ENCODE data around the gene TBC1D16. TPM values are rescaled to one million over a fixed set of nuclear protein-coding genes. Genes with fewer than 3 reads are reported as not detected.
A peak's percentile ranks its signal among the peaks of the same experiment; 100 is the strongest.
"Not testable (repeated sequence)": the region's sequence is repeated elsewhere in the genome, so short reads cannot be mapped to it uniquely, and the experiment has no call there.

TBC1D16 gene
- total RNA-seq, 1 experiment from 2014 or later: 96.1 TPM

DNA sequence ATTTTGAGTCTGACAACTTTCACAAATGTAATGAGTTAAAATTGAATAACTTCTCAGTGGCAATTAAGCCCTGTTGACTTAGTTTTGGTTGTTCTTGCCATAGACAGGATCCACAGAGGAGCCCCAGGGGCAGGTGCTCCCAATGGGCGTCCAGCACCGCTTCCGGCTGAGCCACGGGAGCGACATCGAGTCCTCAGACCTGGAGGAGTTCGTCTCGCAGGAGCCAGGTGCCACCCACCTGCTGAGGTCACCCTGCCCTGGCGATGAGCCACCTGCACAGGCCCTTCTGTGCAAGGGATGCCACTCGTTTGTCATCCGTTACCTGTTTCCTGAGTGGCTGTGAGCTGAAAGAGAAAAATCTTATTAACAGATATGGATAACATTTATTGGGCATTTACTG lies 11.5 kb upstream of the TBC1D16 start:
- CTCF ChIA-PET: interaction anchor here (0.6 kb wide), 1 partner anchor 68 kb away, joined by 3 read pairs; no protein-coding TSS in a partner anchor
- Mint-ChIP-seq H3K9me3 (peaks cover 8% of the 10 kb centered on the region), H3K27me3 (ENCODE audit: low read depth) (no peaks in the 10 kb centered on the region), H3K4me3 (no peak overlapping the region), H3K36me3 (peaks cover 27% of the 10 kb centered on the region), H3K27ac (no peak overlapping the region), H3K4me1 (no peaks in the 10 kb centered on the region)
- DNase-seq (ENCODE audit: low spot score) (no peak), ATAC-seq (no peak)
- TF ChIP-seq NFATC4 (CRISPR knock-in tag; IDR thresholded peaks at IDR 0.05) (no peak), CREB1 (CRISPR knock-in tag; IDR thresholded peaks at IDR 0.05) (no peak), RORB (CRISPR knock-in tag; IDR thresholded peaks at IDR 0.05) (no peak)
- POLR2A ChIA-PET: no interaction called here

DNA sequence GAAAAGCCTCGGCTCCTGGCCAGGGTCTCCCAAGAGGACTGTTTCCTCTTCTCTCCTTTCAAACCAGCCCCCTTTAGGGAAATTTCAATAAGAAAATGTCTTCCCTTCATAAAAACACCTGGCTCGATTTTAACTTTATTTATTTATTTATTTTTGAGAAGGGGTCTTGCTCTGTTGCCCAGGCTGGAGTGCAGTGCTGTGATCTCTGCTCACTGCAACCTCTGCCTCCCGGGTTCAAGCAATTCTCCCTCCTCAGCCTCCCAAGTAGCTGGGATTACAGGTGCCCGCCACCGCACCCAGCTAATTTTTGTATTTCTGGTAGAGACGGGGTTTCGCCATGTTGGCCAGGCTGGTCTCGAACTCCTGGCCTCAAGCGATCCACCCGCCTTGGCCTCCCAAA lies 11.0 kb upstream of the TBC1D16 start:
- POLR2A ChIA-PET; ATAC-seq; H3K27me3 Mint-ChIP-seq (ENCODE audit: low read depth); H3K4me3 Mint-ChIP-seq; H3K27ac Mint-ChIP-seq; H3K4me1 Mint-ChIP-seq; H3K9me3 Mint-ChIP-seq; DNase-seq (ENCODE audit: low spot score): not testable (repeated sequence)
- H3K36me3 Mint-ChIP-seq: peaks cover 32% of the 10 kb centered on the region
- CTCF ChIA-PET: interaction anchor here (0.6 kb wide), 1 partner anchor 69 kb away, joined by 3 read pairs; no protein-coding TSS in a partner anchor
- TF ChIP-seq ZNF121 (CRISPR knock-in tag; IDR thresholded peaks at IDR 0.05): peak; percentile 17; the same call in 1 of the 2 replicates

DNA sequence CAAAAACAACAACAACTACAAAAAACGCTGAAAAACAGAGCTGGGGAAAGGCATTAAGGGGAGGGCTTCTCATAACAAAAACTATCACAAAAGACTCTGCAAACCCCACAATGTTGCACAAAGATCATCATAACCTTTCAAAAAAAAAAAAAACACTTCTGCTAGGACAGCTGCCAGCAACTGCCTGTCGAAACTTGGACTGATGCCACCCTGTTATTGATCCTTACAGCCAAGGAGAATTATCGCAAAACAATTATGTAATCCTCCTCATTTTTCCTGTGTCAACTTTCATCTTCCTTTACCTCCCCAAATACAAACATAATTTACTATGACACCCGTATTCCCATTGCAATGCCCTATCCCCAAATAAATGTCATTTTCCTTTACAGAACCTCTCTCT lies 10.0 kb upstream of the TBC1D16 start:
- Mint-ChIP-seq H3K4me3 (no peak overlapping the region), H3K27me3 (ENCODE audit: low read depth) (no peaks in the 10 kb centered on the region), H3K36me3 (peaks cover 35% of the 10 kb centered on the region), H3K4me1 (0 out of 2 replicates have a peak, but pooled peaks cover 4% of the 10 kb centered on the region), H3K27ac (no peak overlapping the region), H3K9me3 (peaks cover 12% of the 10 kb centered on the region)
- DNase-seq (ENCODE audit: low spot score) (no peak), ATAC-seq (no peak)
- ChIA-PET POLR2A (no interaction called here), CTCF (no interaction called here)
- TF ChIP-seq ZNF138 (CRISPR knock-in tag; conservative IDR thresholded peaks at IDR 0.05) (no peak), SMAD3 (CRISPR knock-in tag; IDR thresholded peaks at IDR 0.05; ENCODE audit: borderline replicate concordance) (no peak), ZNF396 (CRISPR knock-in tag; IDR thresholded peaks at IDR 0.05; ENCODE audit: borderline replicate concordance) (no peak), TEAD1 (CRISPR knock-in tag; IDR thresholded peaks at IDR 0.05) (no peak), ZNF219 (CRISPR knock-in tag; IDR thresholded peaks at IDR 0.05; ENCODE audit: borderline replicate concordance) (no peak), TCF7 (CRISPR knock-in tag; IDR thresholded peaks at IDR 0.05; ENCODE audit: low read depth) (no peak), ETV6 (CRISPR knock-in tag; IDR thresholded peaks at IDR 0.05) (no peak), GTF2I (CRISPR knock-in tag; conservative IDR thresholded peaks at IDR 0.05) (no peak), SP1 (CRISPR knock-in tag; conservative IDR thresholded peaks at IDR 0.05) (no peak), NR3C1 (CRISPR knock-in tag; conservative IDR thresholded peaks at IDR 0.05; ENCODE audit: low read depth) (no peak), NFATC4 (CRISPR knock-in tag; IDR thresholded peaks at IDR 0.05) (no peak)
- TF ChIP-seq, protein P1, sequence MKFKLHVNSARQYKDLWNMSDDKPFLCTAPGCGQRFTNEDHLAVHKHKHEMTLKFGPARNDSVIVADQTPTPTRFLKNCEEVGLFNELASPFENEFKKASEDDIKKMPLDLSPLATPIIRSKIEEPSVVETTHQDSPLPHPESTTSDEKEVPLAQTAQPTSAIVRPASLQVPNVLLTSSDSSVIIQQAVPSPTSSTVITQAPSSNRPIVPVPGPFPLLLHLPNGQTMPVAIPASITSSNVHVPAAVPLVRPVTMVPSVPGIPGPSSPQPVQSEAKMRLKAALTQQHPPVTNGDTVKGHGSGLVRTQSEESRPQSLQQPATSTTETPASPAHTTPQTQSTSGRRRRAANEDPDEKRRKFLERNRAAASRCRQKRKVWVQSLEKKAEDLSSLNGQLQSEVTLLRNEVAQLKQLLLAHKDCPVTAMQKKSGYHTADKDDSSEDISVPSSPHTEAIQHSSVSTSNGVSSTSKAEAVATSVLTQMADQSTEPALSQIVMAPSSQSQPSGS (CRISPR knock-in tag; IDR thresholded peaks at IDR 0.05; ENCODE audit: borderline replicate concordance, low read depth): no peak
- TF ChIP-seq, protein P2, sequence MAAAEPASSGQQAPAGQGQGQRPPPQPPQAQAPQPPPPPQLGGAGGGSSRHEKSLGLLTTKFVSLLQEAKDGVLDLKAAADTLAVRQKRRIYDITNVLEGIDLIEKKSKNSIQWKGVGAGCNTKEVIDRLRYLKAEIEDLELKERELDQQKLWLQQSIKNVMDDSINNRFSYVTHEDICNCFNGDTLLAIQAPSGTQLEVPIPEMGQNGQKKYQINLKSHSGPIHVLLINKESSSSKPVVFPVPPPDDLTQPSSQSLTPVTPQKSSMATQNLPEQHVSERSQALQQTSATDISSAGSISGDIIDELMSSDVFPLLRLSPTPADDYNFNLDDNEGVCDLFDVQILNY (CRISPR knock-in tag; IDR thresholded peaks at IDR 0.05): no peak
- TF ChIP-seq, protein P3, sequence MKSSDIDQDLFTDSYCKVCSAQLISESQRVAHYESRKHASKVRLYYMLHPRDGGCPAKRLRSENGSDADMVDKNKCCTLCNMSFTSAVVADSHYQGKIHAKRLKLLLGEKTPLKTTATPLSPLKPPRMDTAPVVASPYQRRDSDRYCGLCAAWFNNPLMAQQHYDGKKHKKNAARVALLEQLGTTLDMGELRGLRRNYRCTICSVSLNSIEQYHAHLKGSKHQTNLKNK (CRISPR knock-in tag; IDR thresholded peaks at IDR 0.05): no peak
- TF ChIP-seq, protein P4, sequence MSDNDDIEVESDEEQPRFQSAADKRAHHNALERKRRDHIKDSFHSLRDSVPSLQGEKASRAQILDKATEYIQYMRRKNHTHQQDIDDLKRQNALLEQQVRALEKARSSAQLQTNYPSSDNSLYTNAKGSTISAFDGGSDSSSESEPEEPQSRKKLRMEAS (CRISPR knock-in tag; IDR thresholded peaks at IDR 0.05): no peak
- TF ChIP-seq, protein P5, sequence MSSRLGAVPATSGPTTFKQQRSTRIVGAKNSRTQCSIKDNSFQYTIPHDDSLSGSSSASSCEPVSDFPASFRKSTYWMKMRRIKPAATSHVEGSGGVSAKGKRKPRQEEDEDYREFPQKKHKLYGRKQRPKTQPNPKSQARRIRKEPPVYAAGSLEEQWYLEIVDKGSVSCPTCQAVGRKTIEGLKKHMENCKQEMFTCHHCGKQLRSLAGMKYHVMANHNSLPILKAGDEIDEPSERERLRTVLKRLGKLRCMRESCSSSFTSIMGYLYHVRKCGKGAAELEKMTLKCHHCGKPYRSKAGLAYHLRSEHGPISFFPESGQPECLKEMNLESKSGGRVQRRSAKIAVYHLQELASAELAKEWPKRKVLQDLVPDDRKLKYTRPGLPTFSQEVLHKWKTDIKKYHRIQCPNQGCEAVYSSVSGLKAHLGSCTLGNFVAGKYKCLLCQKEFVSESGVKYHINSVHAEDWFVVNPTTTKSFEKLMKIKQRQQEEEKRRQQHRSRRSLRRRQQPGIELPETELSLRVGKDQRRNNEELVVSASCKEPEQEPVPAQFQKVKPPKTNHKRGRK (CRISPR knock-in tag; IDR thresholded peaks at IDR 0.05; ENCODE audit: borderline replicate concordance): no peak
- TF ChIP-seq, protein P6, sequence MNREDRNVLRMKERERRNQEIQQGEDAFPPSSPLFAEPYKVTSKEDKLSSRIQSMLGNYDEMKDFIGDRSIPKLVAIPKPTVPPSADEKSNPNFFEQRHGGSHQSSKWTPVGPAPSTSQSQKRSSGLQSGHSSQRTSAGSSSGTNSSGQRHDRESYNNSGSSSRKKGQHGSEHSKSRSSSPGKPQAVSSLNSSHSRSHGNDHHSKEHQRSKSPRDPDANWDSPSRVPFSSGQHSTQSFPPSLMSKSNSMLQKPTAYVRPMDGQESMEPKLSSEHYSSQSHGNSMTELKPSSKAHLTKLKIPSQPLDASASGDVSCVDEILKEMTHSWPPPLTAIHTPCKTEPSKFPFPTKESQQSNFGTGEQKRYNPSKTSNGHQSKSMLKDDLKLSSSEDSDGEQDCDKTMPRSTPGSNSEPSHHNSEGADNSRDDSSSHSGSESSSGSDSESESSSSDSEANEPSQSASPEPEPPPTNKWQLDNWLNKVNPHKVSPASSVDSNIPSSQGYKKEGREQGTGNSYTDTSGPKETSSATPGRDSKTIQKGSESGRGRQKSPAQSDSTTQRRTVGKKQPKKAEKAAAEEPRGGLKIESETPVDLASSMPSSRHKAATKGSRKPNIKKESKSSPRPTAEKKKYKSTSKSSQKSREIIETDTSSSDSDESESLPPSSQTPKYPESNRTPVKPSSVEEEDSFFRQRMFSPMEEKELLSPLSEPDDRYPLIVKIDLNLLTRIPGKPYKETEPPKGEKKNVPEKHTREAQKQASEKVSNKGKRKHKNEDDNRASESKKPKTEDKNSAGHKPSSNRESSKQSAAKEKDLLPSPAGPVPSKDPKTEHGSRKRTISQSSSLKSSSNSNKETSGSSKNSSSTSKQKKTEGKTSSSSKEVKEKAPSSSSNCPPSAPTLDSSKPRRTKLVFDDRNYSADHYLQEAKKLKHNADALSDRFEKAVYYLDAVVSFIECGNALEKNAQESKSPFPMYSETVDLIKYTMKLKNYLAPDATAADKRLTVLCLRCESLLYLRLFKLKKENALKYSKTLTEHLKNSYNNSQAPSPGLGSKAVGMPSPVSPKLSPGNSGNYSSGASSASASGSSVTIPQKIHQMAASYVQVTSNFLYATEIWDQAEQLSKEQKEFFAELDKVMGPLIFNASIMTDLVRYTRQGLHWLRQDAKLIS (CRISPR knock-in tag; IDR thresholded peaks at IDR 0.05; ENCODE audit: borderline replicate concordance): no peak
- TF ChIP-seq, protein P7, sequence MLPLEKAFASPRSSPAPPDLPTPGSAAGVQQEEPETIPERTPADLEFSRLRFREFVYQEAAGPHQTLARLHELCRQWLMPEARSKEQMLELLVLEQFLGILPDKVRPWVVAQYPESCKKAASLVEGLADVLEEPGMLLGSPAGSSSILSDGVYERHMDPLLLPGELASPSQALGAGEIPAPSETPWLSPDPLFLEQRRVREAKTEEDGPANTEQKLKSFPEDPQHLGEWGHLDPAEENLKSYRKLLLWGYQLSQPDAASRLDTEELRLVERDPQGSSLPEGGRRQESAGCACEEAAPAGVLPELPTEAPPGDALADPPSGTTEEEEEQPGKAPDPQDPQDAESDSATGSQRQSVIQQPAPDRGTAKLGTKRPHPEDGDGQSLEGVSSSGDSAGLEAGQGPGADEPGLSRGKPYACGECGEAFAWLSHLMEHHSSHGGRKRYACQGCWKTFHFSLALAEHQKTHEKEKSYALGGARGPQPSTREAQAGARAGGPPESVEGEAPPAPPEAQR (CRISPR knock-in tag; IDR thresholded peaks at IDR 0.05): no peak
- TF ChIP-seq, protein P8, sequence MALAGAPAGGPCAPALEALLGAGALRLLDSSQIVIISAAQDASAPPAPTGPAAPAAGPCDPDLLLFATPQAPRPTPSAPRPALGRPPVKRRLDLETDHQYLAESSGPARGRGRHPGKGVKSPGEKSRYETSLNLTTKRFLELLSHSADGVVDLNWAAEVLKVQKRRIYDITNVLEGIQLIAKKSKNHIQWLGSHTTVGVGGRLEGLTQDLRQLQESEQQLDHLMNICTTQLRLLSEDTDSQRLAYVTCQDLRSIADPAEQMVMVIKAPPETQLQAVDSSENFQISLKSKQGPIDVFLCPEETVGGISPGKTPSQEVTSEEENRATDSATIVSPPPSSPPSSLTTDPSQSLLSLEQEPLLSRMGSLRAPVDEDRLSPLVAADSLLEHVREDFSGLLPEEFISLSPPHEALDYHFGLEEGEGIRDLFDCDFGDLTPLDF (CRISPR knock-in tag; IDR thresholded peaks at IDR 0.05): no peak
